ENCODE measurements around the gene IL3.

IL3 gene

DNA sequence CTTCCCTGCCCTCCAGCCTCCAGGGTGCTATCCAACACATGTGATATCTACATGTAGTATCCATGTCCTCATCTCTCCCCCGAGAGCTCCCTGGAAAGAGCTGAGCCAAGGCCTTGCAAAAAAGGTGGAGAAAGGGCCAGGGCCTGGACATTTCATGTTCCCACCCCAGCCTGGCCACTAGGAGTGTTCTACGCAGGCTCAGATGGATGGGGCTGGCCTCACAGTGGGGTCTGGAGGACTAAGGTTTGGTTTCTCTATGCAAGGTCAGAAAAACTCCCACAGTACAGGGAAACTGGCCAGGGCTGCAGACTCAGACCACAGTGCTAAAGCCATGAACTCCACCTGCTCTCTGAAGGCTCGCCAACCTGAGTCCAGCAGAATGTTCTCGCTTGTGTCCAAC lies 11.6 kb downstream of the IL3 start:
- no peak for DNase-seq (ENCODE audit: low read depth in 3 of 3)

DNA sequence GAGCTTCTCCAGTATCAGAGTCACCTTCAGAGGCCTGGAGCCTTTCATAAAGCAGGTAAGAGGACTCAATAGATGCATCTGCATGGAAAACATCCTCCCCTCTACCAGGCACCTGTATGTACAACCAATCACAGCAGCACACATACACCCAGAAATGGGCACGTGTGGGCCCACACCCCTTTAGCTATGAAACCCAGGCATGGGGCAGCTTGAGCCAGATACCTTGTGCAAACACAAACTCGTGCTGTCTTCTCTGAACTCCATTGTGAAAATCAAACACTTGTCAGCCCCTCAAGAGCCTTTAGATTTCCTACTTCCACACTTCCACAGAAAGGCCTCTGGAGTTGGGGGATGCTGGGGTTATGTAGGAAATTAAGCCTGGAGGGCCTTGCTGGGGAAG lies 12.1 kb downstream of the IL3 start:
- DNase-seq (ENCODE audit: low read depth in 3 of 3) = no peak

DNA sequence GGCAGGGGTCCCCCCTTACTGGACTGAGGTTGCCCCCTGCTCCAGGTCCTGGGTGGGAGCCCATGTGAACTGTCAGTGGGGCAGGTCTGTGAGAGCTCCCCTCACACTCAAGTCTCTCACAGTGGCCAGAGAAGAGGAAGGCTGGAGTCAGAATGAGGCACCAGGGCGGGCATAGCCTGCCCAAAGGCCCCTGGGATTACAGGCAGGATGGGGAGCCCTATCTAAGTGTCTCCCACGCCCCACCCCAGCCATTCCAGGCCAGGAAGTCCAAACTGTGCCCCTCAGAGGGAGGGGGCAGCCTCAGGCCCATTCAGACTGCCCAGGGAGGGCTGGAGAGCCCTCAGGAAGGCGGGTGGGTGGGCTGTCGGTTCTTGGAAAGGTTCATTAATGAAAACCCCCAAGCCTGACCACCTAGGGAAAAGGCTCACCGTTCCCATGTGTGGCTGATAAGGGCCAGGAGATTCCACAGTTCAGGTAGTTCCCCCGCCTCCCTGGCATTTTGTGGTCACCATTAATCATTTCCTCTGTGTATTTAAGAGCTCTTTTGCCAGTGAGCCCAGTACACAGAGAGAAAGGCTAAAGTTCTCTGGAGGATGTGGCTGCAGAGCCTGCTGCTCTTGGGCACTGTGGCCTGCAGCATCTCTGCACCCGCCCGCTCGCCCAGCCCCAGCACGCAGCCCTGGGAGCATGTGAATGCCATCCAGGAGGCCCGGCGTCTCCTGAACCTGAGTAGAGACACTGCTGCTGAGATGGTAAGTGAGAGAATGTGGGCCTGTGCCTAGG lies 13.0 kb downstream of the IL3 start, which contains the start of gene CSF2:
CSF2 (plus strand) TSS at position 559 of the 783 bp plus-strand sequence; CDS start at position 594, 35 bp downstream.
- DNase-seq (ENCODE audit: low read depth in 3 of 3) = no peak

DNA sequence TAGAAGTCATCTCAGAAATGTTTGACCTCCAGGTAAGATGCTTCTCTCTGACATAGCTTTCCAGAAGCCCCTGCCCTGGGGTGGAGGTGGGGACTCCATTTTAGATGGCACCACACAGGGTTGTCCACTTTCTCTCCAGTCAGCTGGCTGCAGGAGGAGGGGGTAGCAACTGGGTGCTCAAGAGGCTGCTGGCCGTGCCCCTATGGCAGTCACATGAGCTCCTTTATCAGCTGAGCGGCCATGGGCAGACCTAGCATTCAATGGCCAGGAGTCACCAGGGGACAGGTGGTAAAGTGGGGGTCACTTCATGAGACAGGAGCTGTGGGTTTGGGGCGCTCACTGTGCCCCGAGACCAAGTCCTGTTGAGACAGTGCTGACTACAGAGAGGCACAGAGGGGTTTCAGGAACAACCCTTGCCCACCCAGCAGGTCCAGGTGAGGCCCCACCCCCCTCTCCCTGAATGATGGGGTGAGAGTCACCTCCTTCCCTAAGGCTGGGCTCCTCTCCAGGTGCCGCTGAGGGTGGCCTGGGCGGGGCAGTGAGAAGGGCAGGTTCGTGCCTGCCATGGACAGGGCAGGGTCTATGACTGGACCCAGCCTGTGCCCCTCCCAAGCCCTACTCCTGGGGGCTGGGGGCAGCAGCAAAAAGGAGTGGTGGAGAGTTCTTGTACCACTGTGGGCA lies 13.8 kb downstream of the IL3 start:
- no peak for DNase-seq (ENCODE audit: low read depth in 3 of 3)

DNA sequence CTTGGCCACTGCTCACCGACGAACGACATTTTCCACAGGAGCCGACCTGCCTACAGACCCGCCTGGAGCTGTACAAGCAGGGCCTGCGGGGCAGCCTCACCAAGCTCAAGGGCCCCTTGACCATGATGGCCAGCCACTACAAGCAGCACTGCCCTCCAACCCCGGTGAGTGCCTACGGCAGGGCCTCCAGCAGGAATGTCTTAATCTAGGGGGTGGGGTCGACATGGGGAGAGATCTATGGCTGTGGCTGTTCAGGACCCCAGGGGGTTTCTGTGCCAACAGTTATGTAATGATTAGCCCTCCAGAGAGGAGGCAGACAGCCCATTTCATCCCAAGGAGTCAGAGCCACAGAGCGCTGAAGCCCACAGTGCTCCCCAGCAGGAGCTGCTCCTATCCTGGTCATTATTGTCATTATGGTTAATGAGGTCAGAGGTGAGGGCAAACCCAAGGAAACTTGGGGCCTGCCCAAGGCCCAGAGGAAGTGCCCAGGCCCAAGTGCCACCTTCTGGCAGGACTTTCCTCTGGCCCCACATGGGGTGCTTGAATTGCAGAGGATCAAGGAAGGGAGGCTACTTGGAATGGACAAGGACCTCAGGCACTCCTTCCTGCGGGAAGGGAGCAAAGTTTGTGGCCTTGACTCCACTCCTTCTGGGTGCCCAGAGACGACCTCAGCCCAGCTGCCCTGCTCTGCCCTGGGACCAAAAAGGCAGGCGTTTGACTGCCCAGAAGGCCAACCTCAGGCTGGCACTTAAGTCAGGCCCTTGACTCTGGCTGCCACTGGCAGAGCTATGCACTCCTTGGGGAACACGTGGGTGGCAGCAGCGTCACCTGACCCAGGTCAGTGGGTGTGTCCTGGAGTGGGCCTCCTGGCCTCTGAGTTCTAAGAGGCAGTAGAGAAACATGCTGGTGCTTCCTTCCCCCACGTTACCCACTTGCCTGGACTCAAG lies 14.6 kb downstream of the IL3 start:
- no peak for DNase-seq (ENCODE audit: low read depth in 3 of 3)

DNA sequence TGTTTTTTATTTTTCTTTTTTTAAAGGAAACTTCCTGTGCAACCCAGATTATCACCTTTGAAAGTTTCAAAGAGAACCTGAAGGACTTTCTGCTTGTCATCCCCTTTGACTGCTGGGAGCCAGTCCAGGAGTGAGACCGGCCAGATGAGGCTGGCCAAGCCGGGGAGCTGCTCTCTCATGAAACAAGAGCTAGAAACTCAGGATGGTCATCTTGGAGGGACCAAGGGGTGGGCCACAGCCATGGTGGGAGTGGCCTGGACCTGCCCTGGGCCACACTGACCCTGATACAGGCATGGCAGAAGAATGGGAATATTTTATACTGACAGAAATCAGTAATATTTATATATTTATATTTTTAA lies 15.2 kb downstream of the IL3 start:
- no peak for DNase-seq (ENCODE audit: low read depth in 3 of 3)

DNA sequence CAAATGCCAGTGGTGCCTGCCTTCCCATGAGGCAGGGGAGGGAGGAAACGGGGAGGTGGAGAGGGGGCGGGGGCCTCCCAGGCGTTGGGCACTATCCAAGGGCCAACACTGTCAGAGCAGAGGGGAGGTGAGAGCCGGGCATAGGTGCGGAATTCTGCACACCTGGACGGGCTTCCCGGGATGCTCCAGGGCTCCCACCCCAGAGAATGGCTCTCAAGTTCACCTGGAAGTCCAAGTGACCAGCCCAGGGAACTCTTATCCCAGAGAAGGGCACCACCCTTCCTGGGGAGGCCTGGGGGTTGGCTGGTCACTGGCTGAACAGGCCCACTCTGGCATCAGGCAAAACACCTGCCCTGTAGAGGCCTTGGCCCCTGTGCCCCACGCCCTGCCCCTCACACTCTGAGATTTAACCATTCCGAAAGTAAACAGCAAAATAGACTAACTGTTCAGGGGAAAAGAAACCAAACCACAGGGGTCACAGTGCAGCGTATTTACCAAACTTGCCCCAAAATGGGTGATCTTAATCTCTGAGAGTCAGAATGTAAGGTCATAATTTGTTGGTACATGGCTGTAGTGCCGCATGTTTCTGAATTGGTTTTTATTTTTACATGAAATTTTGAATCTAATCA lies 15.9 kb downstream of the IL3 start:
- no peak for DNase-seq (ENCODE audit: low read depth in 3 of 3)

DNA sequence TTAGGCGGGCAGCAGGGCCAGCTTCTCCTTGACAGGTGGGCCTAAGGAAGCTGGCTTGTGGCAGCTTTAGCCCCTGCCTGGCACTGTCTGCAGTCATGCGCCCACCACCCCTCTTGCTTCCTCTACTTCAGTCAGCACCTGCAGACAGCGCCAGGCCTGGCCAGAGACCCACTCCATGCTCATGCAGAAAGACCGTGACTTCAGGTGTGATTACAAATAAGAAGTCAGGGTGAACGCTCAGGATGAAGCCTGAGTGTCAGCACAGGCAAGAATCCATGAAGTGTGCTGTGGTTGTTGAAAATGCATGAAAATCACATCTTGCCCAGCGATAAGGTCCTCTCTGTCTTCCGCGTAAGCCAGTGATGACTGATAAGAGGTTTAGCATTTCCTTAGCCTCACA lies 16.5 kb downstream of the IL3 start:
- DNase-seq (ENCODE audit: low read depth in 3 of 3) = no peak

DNA sequence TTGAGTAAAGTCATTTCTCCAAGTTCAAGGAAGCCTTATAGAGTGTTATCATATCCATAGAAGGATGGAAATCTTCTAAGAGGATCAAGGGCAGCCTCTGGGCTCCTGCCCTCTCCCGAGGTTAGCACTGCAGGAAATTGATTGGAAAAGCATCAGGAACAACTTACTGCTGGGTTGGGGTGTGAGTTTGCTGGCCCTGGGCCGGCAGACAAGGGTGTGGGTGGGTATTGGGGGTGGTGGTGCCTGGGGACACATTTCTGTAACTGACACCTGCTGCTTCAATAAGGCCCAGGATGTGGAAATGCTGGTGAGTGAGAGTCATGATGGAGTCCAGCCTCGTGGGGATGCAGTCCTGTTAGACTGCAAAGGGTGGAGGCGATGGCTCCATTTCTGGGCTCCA lies 18.6 kb downstream of the IL3 start:
- DNase-seq (ENCODE audit: low read depth in 3 of 3) = no peak

DNA sequence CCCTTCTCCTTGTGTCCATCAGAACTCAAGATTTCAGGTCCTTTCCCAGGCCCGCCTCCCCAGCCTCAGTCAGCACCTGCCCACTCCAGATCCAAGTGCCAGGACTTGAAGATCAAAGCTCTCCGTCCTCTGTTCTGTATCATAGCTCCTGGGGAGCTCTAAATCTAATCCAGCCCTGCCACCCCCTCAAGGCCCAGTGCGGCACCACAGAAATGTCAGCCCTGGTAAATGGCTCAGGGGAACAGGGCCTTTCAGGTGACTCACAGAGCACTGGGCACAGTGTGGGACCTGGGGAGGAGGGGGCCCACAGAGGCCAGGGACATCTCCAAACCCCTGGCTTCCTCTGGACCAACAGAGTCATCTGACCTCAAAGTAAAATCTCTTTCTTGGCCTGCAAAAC lies 19.2 kb downstream of the IL3 start:
- no peak for DNase-seq (ENCODE audit: low read depth in 3 of 3)

DNA sequence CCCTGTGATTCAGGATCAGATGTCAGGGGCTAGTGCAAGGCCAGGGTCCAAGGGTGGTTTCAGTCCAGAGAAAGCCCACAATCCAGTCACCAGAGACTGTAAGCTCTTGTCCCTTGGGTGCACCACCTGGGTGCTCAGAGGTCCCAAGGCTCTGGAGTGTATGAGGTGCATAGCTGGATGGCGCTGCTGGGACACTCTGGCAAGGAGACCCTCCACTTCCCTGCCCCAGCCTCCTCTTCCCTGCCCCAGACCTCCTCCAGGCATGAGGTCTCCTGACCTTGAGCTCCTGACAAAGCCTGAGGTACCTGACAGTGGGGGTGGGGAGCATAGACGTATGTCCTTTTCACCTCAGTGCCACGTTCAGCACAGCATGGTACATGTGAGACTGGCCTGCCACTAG lies 20.1 kb downstream of the IL3 start:
- DNase-seq (ENCODE audit: low read depth in 3 of 3) = no peak

DNA sequence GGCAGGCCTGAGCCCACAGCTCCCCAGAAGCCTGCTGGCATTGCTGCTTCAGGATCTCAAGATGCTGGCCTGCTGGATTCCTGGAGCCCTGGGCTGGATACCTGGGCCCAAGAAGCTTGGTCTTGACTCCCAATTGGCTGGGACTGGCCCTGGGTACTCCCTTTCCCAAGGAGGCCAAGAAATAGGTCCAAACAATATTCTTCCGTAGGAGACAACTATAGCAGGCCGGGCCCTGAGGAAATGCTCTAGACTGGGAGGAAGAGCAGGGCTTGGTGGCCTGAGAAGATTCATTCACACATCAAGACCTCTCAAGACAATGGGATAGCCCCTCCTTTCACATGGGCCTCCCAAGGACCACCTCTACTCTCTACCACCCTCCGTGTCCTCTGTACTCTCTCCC lies 21.0 kb downstream of the IL3 start:
- DNase-seq (ENCODE audit: low read depth in 3 of 3) = no peak

DNA sequence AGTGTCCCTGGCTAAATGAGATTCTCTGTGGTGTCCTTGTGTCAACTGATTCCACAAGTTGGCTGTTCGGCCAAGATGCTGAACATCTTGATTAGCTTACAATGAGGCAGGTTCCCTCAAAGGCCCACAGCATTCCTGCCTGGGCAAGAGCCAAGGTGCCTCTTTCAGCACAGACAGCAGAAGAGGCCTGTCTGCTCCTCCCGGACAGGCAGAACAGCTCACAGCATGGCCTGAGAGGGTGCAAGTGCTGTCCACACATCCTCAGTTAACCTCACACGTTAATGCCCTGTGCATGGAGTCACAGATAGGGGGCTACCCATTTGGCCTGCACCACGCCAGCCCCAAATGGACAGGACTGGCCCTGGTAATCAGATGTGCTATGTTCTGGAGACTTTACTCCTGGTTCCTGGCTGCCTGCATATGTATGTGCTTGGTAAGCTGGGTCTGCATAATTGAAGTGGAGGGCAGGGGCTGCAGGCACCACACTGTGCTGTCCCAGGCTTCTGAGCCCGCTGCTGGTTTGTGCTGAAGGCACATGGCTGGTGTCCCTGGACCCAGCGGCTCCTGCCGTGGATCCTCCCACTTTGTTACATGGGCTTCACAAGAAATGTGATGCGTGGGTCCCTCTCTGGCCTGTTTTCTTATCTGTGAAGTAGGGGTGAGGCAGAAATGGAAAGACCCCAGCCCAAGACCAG lies 22.0 kb downstream of the IL3 start:
- no peak for DNase-seq (ENCODE audit: low read depth in 3 of 3)

DNA sequence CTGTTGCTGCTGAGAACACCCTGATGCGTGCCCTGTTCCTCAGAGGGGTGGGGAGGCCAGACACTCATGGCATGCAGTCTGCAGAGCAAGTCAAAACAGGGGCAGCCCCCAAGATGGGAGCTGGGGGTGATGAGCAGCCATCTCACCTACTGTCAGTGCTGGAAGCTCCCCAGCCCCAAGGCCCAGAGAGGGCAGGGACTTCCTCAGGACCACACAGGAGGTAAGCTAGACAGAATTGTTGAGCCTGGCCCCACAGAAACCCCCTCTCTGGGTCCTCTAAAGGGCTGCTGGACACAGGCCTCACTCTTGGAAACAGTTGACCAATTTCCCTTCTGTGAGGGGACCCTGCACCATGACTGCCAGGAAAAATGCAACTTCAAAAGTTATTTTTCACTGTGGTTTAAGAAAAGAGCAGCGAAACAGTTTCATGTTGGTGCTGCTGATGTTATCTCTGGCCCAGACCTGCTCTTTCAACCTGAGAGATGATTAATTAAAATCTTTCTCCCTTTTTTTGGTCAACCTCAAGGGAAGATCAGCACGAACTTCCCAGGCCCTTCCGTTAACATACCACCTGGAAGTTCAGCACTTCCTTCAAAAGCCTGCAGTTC lies 22.7 kb downstream of the IL3 start:
- no peak for DNase-seq (ENCODE audit: low read depth in 3 of 3)

DNA sequence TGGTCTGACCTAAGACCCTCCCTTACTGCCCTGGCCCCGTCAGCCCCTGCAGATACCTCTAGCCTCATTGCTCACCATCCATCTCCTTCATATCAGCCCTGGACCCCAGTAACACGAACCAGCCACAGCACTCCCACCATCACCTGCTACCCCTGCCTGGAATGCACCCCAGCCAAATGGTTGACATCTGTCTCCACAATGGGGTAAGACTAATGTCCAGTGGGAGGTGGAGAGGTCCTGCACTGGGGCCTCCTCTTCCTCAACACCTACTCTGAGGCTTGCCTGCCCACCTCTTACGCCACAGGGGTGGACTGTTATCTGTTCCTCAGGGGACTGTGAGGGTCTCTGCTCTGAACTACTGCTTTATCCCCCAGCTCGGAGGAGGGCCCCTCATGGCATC lies 25.2 kb downstream of the IL3 start:
- no peak for DNase-seq (ENCODE audit: low read depth in 3 of 3)

DNA sequence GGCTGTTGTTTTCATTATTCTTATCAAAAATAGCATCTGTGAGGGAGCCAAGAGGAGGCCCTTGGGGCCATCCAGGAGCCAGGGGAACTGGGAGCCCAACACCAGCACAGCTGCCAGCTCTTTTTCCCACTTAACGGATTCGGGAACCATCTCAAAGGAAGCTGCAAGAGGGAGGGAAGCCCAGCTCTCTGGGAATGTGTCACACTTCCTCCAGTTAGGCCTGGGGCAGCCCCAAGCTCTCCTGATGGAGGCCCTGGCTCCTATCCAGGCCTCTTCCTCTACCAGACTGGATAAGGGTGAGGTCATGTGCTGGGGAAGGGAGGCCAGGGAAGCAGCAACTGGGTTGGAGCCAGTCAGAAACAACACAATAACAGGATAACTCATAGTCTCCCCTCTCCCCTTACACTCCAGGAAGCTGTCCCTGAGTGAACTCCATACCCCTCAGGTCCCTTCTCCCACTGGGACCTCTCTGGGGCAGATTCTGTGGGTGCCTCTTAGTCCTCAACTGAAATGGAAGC lies 25.9 kb downstream of the IL3 start:
- DNase-seq (ENCODE audit: low read depth in 3 of 3) = no peak

DNA sequence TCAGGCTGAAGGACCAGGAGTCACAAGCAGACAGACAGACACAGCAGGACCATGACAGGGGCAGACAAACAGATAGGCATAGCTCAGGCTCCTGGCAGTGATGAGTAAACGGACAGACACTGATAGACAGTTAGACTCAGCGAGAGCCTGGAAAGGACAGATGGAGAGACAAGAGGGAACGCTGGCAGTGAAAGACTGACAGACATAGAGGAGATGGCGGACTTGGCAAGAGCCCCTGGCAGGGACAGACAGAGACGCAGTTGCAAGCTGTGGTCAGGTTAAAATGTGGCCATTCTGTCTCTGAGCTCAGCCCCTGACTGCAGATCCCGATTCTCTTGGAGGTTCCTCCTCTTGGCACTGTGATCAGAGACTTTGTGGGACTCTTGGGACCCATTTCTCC lies 26.7 kb downstream of the IL3 start:
- no peak for DNase-seq (ENCODE audit: low read depth in 3 of 3)

DNA sequence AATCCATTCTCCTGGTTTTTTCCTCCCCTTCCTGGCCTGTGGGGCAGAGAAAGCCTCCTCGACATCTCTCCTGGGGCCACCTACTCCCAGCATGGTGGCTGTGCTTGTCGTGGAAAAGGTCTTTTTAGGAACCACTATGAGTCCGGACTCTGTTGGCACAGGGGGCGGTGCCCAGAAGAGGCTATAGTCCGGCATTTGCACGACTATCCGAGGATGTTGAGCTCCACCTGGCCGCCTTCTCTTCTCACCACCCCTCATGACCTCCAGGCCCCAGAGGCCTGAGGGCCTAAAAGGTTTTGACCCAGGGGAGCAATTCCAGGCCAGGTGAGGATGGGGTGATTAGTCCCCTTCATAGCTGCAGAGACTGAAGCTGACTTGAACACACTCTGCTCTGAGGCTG lies 27.2 kb downstream of the IL3 start:
- no peak for DNase-seq (ENCODE audit: low read depth in 3 of 3)

DNA sequence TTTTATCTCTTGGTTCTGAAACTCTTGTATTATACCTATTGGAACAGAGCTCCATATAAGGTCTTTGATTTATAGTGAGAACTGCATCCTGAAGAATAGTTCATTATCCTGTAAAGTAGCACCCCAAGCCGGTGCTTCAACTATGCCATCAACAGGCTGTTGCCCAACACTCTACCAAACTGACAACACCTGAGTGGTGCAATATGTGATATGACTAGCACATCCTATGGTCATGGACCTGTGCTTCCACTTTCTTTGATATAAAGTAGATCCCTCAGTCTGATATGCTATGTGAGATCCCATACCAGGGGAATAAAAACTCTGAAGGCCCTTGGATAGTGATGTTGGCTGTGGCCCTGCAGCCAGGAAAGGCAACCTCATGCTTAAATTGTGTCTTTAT lies 28.9 kb downstream of the IL3 start:
- no peak for DNase-seq (ENCODE audit: low read depth in 3 of 3)

DNA sequence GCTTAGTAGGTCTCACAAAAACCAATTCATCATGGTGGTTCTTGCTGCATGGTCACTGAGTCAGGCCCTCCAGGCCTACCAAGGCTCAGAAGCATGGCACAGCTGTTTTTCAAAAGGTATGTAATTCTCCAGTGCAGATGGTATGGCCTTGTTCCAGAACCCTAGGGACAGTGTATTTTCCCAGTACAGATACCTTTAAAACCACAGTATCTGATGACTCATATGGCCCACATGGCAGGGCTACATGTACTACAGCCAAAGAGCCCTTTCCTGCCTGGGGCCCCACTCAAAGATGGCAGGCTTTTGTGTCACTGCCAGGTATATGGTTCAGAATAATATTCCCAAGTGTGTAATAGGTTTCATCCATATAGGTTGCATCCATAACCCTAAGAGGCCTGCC lies 29.7 kb downstream of the IL3 start:
- DNase-seq (ENCODE audit: low read depth in 3 of 3) = no peak

DNA sequence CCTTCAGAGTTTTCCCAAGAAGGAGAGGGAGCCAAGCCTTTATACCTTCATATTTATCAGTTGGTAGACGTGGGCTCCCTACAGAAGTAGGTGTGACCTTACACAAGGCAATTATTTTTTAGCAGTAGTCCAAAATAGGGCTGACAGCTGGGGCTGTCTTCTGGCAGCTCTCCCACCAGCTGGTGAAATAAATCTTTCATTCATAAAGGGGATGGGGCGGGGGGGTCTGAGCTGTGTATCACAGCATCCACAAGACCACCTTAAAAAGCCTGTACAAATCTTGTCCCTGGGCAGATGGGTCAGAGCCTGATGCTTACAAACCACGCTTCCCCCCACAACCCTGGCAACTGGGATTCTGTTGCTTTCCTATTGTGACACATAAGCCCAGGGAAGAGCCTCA lies 32.8 kb downstream of the IL3 start:
- no peak for DNase-seq (ENCODE audit: low read depth in 3 of 3)

Measured in stimulated activated CD4-positive, alpha-beta T cell treated with anti-CD3 and anti-CD28 coated beads, TNF-alpha, amount 100 ng/mL, for 4 hours (primary cell).